Measurements from ENCODE around the gene TAOK2.
A peak's percentile ranks its signal among the peaks of the same experiment; 100 is the strongest.

Gene TAOK2

GRCh38 chr16:29926711-29927052 lies 47.0 kb upstream of the TAOK2 start (continued):
- TF ChIP-seq ZNF600 (tag by site-specific recombination; IDR thresholded peaks at IDR 0.05) (peak; percentile 97), TRIM28 (IDR thresholded peaks at IDR 0.05; ENCODE audit: borderline replicate concordance, low read length) (no peak), ZBTB17 (tag by site-specific recombination; IDR thresholded peaks at IDR 0.05) (peak; percentile 98), ZBTB20 (tag by site-specific recombination; IDR thresholded peaks at IDR 0.05) (peak; percentile 23; the same call in 1 of the 2 replicates), ZNF366 (tag by site-specific recombination; conservative IDR thresholded peaks at IDR 0.05) (no peak), ZNF747 (tag by site-specific recombination; IDR thresholded peaks at IDR 0.05) (no peak), ZNF558 (tag by site-specific recombination; IDR thresholded peaks at IDR 0.05) (no peak), ZBTB11 (tag by site-specific recombination; conservative IDR thresholded peaks at IDR 0.05; ENCODE audit: low read depth) (0 out of 2 replicates have a peak, but pooled peaks have one; percentile 4), ZNF426 (tag by site-specific recombination; IDR thresholded peaks at IDR 0.05) (no peak), ZNF2 (tag by site-specific recombination; IDR thresholded peaks at IDR 0.05) (no peak; the same call in 1 of the 2 replicates), ZNF571 (tag by site-specific recombination; IDR thresholded peaks at IDR 0.05) (no peak), BCL11B (tag by site-specific recombination; IDR thresholded peaks at IDR 0.05; ENCODE audit: low read depth) (no peak), ZNF292 (tag by site-specific recombination; IDR thresholded peaks at IDR 0.05; ENCODE audit: borderline replicate concordance, low read depth) (no peak), SP7 (tag by site-specific recombination; IDR thresholded peaks at IDR 0.05) (no peak), ZNF335 (tag by site-specific recombination; conservative IDR thresholded peaks at IDR 0.05) (peak; percentile 70; the same call in 1 of the 2 replicates)
- TF ChIP-seq, protein P1, sequence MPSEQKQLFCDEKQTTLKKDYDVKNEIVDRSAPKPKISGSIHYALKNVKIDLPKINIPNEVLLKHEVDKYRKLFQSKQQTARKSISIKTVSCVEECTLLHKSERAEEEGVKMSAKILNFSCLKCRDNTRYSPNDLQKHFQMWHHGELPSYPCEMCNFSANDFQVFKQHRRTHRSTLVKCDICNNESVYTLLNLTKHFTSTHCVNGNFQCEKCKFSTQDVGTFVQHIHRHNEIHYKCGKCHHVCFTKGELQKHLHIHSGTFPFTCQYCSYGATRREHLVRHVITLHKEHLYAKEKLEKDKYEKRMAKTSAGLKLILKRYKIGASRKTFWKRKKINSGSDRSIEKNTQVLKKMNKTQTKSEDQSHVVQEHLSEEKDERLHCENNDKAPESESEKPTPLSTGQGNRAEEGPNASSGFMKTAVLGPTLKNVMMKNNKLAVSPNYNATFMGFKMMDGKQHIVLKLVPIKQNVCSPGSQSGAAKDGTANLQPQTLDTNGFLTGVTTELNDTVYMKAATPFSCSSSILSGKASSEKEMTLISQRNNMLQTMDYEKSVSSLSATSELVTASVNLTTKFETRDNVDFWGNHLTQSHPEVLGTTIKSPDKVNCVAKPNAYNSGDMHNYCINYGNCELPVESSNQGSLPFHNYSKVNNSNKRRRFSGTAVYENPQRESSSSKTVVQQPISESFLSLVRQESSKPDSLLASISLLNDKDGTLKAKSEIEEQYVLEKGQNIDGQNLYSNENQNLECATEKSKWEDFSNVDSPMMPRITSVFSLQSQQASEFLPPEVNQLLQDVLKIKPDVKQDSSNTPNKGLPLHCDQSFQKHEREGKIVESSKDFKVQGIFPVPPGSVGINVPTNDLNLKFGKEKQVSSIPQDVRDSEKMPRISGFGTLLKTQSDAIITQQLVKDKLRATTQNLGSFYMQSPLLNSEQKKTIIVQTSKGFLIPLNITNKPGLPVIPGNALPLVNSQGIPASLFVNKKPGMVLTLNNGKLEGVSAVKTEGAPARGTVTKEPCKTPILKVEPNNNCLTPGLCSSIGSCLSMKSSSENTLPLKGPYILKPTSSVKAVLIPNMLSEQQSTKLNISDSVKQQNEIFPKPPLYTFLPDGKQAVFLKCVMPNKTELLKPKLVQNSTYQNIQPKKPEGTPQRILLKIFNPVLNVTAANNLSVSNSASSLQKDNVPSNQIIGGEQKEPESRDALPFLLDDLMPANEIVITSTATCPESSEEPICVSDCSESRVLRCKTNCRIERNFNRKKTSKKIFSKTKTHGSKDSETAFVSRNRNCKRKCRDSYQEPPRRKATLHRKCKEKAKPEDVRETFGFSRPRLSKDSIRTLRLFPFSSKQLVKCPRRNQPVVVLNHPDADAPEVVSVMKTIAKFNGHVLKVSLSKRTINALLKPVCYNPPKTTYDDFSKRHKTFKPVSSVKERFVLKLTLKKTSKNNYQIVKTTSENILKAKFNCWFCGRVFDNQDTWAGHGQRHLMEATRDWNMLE (tag by site-specific recombination; conservative IDR thresholded peaks at IDR 0.05; ENCODE audit: low read depth) = no peak
- TF ChIP-seq, protein P2, sequence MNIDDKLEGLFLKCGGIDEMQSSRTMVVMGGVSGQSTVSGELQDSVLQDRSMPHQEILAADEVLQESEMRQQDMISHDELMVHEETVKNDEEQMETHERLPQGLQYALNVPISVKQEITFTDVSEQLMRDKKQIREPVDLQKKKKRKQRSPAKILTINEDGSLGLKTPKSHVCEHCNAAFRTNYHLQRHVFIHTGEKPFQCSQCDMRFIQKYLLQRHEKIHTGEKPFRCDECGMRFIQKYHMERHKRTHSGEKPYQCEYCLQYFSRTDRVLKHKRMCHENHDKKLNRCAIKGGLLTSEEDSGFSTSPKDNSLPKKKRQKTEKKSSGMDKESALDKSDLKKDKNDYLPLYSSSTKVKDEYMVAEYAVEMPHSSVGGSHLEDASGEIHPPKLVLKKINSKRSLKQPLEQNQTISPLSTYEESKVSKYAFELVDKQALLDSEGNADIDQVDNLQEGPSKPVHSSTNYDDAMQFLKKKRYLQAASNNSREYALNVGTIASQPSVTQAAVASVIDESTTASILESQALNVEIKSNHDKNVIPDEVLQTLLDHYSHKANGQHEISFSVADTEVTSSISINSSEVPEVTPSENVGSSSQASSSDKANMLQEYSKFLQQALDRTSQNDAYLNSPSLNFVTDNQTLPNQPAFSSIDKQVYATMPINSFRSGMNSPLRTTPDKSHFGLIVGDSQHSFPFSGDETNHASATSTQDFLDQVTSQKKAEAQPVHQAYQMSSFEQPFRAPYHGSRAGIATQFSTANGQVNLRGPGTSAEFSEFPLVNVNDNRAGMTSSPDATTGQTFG (tag by site-specific recombination; IDR thresholded peaks at IDR 0.05; ENCODE audit: borderline replicate concordance) = no peak
- TF ChIP-seq, protein P3, sequence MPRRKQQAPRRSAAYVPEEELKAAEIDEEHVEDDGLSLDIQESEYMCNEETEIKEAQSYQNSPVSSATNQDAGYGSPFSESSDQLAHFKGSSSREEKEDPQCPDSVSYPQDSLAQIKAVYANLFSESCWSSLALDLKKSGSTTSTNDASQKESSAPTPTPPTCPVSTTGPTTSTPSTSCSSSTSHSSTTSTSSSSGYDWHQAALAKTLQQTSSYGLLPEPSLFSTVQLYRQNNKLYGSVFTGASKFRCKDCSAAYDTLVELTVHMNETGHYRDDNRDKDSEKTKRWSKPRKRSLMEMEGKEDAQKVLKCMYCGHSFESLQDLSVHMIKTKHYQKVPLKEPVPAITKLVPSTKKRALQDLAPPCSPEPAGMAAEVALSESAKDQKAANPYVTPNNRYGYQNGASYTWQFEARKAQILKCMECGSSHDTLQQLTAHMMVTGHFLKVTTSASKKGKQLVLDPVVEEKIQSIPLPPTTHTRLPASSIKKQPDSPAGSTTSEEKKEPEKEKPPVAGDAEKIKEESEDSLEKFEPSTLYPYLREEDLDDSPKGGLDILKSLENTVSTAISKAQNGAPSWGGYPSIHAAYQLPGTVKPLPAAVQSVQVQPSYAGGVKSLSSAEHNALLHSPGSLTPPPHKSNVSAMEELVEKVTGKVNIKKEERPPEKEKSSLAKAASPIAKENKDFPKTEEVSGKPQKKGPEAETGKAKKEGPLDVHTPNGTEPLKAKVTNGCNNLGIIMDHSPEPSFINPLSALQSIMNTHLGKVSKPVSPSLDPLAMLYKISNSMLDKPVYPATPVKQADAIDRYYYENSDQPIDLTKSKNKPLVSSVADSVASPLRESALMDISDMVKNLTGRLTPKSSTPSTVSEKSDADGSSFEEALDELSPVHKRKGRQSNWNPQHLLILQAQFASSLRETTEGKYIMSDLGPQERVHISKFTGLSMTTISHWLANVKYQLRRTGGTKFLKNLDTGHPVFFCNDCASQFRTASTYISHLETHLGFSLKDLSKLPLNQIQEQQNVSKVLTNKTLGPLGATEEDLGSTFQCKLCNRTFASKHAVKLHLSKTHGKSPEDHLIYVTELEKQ (tag by site-specific recombination; IDR thresholded peaks at IDR 0.05; ENCODE audit: borderline replicate concordance) = no peak

All from HEK293 (cell line).